HG03039 (cell line): ENCODE measurements around the gene SETD5.

Experiments used
- ATAC-seq: cut with Tn5 transposase; IDR thresholded peaks from one replicate; pipeline ENCODE4 v1.9.1; 2021; ENCODE audit warnings: mild to moderate bottlenecking, moderate library complexity; ENCODE audit not compliant: unreplicated experiment

SETD5 gene

DNA sequence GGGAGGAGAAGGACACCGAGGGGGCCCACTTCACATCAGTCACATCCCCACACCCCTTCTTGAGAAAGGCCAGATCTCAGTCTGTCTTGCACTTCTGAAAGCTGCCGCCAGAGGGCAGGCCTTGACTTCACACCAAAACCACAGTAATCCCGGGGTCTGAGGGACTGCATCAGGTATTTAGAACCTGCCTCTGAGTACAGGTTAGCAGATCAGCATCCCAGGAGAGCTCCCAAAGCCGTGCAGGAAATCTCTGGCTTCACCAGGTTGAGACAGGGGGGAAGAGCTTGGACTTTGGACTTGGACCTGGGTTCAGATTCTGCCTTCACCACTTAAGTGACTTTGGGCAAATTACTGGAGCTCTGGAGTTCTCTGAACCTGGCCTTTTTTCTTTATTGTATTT lies 105.9 kb downstream of the SETD5 start:
- ATAC-seq = no peak

DNA sequence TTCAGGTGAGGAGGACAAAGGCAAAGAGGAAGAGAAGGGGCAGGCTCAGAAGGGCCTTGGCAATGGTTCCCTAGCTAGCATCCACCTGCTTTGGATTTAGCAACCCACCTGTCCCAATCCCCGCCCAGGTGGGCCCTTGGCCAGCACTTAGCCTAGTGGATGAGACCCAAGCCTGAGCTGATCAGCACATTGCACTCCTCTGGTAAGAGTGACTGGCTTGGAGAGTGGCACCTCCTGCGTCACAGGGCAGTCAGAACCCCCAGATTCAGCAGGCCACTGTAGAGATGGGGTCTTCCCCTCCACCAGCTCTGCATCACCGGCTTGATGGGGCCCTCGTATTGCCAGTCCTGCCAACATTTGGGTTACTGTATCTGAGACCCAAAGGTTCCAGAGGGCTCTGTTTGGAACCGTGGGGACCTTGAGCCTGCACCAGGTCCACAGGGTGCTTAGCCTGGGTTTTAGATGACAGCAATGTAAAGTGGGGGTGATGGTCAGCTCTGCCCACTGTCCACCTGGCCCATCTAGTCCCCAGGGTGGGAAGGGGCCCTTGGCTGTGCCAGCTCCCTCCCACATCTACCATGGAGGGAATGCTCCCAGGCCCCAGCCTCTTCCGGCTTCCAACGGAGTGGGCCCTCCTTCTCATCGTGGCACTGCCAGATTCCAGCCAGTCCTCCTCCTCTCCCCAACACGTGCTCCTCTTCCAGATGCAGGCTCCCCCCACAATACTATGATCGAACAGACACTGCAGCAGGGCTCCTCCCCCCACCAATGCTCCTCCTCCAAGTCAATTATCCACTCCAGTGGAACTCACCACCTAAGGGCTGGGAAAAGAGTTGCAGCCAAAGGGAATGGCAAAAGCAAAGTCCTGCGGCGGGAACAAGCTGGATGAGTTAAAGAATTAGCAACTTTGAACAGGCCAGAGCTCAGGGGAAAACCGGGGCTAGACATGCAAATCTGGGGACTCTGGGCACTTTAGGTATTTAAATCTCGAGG lies 110.5 kb downstream of the SETD5 start:
- ATAC-seq = no peak

DNA sequence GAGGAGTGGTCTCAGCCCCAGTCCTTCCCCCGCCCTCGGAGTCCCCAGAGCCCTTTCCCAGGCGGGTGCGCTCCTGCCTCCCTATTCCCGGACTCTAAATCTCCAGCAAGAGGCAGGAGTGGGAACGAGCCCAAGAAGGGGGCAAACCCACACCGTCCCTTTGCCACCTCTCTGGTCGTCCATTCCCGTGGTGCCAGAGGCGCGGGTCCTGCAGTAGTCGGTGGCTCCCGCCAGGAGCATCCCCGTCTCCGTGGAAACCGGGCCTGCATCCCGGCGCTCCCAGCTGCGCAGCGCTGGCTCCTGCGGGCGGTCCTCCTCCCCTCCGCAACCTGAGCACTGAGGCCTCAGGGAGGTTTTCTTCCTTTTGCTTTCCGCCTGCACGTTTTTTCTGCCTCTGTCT lies 111.4 kb downstream of the SETD5 start:
- no peak for ATAC-seq

DNA sequence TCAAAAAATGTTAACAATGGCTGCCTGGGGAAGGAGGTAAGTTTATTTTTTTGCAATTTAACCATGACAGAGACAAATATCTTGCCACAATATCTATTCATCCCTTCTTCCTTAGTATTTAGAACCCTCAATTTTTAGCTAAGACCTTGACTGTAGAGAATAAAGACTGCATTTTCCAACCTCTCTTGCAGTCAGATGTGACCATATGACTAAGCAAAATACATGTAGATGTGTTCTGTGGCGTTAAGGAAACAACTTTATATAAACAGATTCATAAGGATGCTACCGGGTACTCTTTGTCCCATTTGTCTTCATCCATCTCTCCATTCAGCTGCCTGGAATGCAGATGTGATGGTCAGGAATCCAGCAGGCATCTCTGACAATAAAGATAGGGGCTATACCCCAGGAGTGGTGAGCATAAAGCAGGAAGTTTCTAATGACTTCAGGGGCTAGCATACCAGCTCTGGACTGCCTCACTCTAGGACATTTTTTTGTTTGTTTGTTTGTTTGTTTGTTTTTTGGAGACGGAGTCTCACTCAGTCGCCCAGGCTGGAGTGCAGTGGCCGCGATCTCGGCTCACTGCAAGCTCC lies 115.1 kb downstream of the SETD5 start:
- no peak for ATAC-seq

DNA sequence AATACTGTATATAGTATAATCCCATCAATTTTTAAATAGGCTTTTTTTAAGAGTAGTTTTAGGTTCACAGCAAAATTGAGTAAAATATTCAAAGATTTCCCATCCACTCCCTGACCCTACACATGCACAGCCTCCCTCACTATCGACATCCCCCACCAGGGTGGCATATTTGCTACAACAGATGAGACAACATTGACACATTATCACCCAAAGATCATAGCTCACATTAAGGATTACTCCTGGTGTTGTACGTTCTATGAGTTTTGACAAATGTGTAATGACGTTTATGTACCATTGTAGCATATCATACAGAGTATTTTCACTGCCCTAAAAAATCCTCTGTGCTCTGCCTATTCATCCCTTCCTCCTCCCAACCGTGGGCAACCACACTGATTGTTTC lies 116.9 kb downstream of the SETD5 start:
- ATAC-seq = no peak

DNA sequence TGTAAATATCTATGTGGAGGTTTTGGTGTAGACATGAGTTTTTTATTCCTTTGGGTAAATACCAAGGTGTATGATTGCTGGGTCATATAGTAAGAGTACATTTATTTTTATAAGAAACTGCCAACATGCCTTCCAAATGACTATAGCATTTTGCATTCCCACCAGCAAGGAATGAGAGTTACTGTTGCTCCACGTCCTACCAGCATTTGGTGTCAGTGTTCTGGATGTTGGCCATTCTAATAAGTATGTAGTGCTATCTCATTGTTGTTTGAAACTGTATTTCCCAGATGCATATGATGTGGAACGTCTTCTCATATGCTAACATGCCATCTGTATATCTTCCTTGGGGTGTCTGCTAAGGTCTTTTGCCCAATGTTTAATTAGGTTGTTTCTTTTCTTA lies 117.5 kb downstream of the SETD5 start:
- ATAC-seq = no peak

DNA sequence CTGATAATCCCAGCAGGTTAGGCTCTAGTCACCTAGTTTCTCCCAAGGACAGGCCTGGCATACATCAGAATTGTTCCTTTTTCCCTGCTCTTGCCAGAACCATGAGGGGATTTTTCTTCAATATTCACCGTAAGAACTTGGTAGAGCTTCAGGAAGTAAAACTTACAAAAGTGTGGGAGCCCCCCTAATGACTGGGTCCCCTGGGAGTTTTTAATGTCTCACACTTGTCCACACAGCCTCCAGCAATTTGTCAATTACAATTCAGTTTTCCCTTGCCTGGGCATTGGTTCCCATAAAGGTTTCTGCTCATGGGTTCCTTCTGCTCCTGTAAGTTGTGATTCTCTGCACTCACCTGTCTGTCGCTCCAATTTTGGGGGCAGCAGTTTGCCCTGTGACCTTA lies 127.7 kb downstream of the SETD5 start:
- no peak for ATAC-seq
